Common myeloid progenitor, CD34-positive (primary cell): Measurements from ENCODE around the gene SWT1.
A peak's percentile ranks its signal among the peaks of the same experiment; 100 is the strongest.

Source experiments
- CTCF ChIA-PET: fragments of 350-600 bp; sonication (Branson Sonifier 250); formaldehyde crosslinking; loops from one replicate; lab custom pipeline; 2021; ENCODE audit warnings: antibody characterized with exemption; lab: Charles Lee
- POLR2A ChIA-PET: fragments of 350-600 bp; sonication (Branson Sonifier 250); formaldehyde crosslinking; loops from one replicate; lab custom pipeline; 2021; ENCODE audit warnings: antibody characterized with exemption; lab: Charles Lee
- DNase-seq, 3 donors: peaks; one replicate each; pipeline versions ENCODE4 v3.0.0 to v3.0.0-alpha.2; 2013
- H3K27ac ChIP-seq, 2 experiments: 1 replicate in 1 of 2; 2 replicates in 1 of 2; pipeline ENCODE4 v1.7.0; 2013; ENCODE audit warnings: inconsistent platforms in 2 of 2, low read length in 2 of 2, mild to moderate bottlenecking in 2 of 2, low read depth in 1 of 2, moderate library complexity in 1 of 2; ENCODE audit not compliant: severe bottlenecking in 2 of 2, insufficient read depth in 1 of 2, poor library complexity in 1 of 2
- H3K27me3 ChIP-seq, 5 experiments: replicated peaks in 2 of 5; 1 replicate in 3 of 5; 2 replicates in 2 of 5; pipeline versions ENCODE4 v1.6.1 to v1.7.0; 2013; ENCODE audit warnings: low read length in 4 of 5, mild to moderate bottlenecking in 2 of 5, moderate library complexity in 2 of 5, inconsistent platforms in 1 of 5; ENCODE audit not compliant: insufficient read depth in 5 of 5, control insufficient read depth in 4 of 5
- H3K36me3 ChIP-seq, 4 experiments: 1 replicate in 2 of 4; 2 replicates in 2 of 4; pipeline versions ENCODE4 v1.6.1 to v1.7.0; 2013; ENCODE audit warnings: low read length in 3 of 4, control low read depth in 1 of 4, mild to moderate bottlenecking in 1 of 4; ENCODE audit not compliant: control insufficient read depth in 4 of 4, insufficient read depth in 4 of 4
- H3K4me1 ChIP-seq, 4 experiments: 1 replicate in 3 of 4; 2 replicates in 1 of 4; pipeline versions ENCODE4 v1.6.1 to v1.7.1; 2013; ENCODE audit warnings: low read length in 3 of 4, mild to moderate bottlenecking in 3 of 4, control low read depth in 1 of 4, inconsistent platforms in 1 of 4, moderate library complexity in 1 of 4; ENCODE audit not compliant: control insufficient read depth in 4 of 4, insufficient read depth in 4 of 4; ENCODE audit errors: control extremely low read depth in 1 of 4
- H3K4me3 ChIP-seq, 7 experiments: 1 replicate in 4 of 7; 2 replicates in 3 of 7; pipeline versions ENCODE4 v1.5.1 to v1.7.0; 2013; ENCODE audit warnings: mild to moderate bottlenecking in 7 of 7, low read length in 6 of 7, moderate library complexity in 6 of 7, inconsistent platforms in 2 of 7, low read depth in 2 of 7, control low read depth in 1 of 7; ENCODE audit not compliant: insufficient read depth in 4 of 7, control insufficient read depth in 1 of 7; ENCODE audit errors: extremely low read depth in 1 of 7
- H3K9me3 ChIP-seq, 5 experiments: 1 replicate in 4 of 5; 2 replicates in 1 of 5; pipeline versions ENCODE4 v1.6.1 to v1.7.1; 2013; ENCODE audit warnings: low read length in 4 of 5, mild to moderate bottlenecking in 2 of 5, inconsistent platforms in 1 of 5, low read depth in 1 of 5, moderate library complexity in 1 of 5; ENCODE audit not compliant: control insufficient read depth in 4 of 5, insufficient read depth in 2 of 5; ENCODE audit errors: control extremely low read depth in 1 of 5
- WGBS: methylation state at CpG from one replicate; pipeline ENCODE4 v1.1.5; 2013; ENCODE audit not compliant: insufficient coverage; 5-methylcytosine and 5-hydroxymethylcytosine counted together

Gene SWT1

GRCh38 chr1:185328255-185328654 lies 171.3 kb downstream of the SWT1 start:
- CTCF ChIA-PET = no interaction called here
- Histone ChIP-seq H3K4me3 (no peak overlapping the region), H3K4me1 (peaks cover 0 to 4% (median 0%) of the 10 kb centered on the region in 4 experiments), H3K27me3 (peaks cover 0 to 2% (median 0%) of the 10 kb centered on the region in 5 experiments), H3K36me3 (no peaks in the 10 kb centered on the region), H3K27ac (no peak overlapping the region), H3K9me3 (peaks cover 0 to 2% (median 0%) of the 10 kb centered on the region in 5 experiments)
- 83% methylated on average over 2 of the region's 4 CpGs for WGBS
- POLR2A ChIA-PET = no interaction called here
- no peak for DNase-seq

DNA sequence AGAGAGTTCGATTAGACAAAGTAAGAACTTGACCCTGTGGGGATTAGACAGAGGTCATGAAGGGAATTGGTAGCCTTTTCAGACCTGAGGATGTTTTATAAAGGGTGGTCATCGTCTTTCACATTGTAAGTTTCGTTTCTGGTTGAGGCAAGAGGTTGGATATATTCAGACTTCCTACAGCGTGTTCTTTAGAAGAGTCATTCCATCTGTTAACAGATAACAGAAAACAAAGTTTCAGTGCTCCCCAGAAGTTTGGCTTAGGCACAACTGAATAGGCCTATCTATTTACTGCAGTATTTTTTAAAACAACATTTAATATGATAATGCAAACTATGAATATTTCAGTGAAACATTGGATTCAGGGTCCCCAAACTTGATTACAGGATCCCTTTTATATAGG lies 177.2 kb downstream of the SWT1 start:
- ChIA-PET POLR2A (no interaction called here), CTCF (no interaction called here)

GRCh38 chr1:185337246-185337645 lies 180.3 kb downstream of the SWT1 start:
- Histone ChIP-seq H3K4me1 (peaks cover 25 to 38% (median 26%) of the 10 kb centered on the region in 4 experiments), H3K36me3 (no peaks in the 10 kb centered on the region), H3K27me3 (no peaks in the 10 kb centered on the region), H3K27ac (no peak overlapping the region), H3K9me3 (no peaks in the 10 kb centered on the region), H3K4me3 (no peak overlapping the region)
- no CpG with 5 or more reads among the region's 4 CpGs for WGBS
- peak in 1 of 3 donors; percentile 23 for DNase-seq
- ChIA-PET CTCF (interaction anchor here (0.5 to 1.7 kb wide), 6 partner anchors 10 to 344 kb away, joined by 3 to 8 read pairs (median 3); no protein-coding TSS in a partner anchor), POLR2A (no interaction called here)

More for the DNA sequence above, 177.2 kb downstream of the SWT1 start:
- peaks cover 13 to 27% (median 15%) of the 10 kb centered on the region in 4 experiments for H3K4me1 ChIP-seq
- H3K36me3 ChIP-seq = no peaks in the 10 kb centered on the region
- H3K27me3 ChIP-seq = no peaks in the 10 kb centered on the region
- H3K27ac ChIP-seq = no peak overlapping the region
- WGBS = 88% methylated on average over 1 of the region's 4 CpGs
- no peak for DNase-seq
- H3K4me3 ChIP-seq = no peak overlapping the region
- H3K9me3 ChIP-seq = no peaks in the 10 kb centered on the region

- DNase-seq = peak; percentile 61 to 85 (median 83)
- Histone ChIP-seq H3K36me3 (no peaks in the 10 kb centered on the region), H3K4me1 (peaks cover 25 to 38% (median 26%) of the 10 kb centered on the region in 4 experiments), H3K27me3 (no peaks in the 10 kb centered on the region), H3K4me3 (peak overlapping the region in 5 of 7 experiments; percentile 21 to 39 (median 25)), H3K9me3 (no peaks in the 10 kb centered on the region), H3K27ac (no peak overlapping the region)
- ChIA-PET POLR2A (no interaction called here), CTCF (interaction anchor here (0.7 to 1.1 kb wide), 3 partner anchors 10 to 225 kb away, joined by 3 read pairs; partner anchors contain the start of gene IVNS1ABP)
- WGBS = 6% methylated on average over 4 of the region's 8 CpGs
These were observed 182.0 kb downstream of the SWT1 start for GRCh38 chr1:185338719-185339622.

DNA sequence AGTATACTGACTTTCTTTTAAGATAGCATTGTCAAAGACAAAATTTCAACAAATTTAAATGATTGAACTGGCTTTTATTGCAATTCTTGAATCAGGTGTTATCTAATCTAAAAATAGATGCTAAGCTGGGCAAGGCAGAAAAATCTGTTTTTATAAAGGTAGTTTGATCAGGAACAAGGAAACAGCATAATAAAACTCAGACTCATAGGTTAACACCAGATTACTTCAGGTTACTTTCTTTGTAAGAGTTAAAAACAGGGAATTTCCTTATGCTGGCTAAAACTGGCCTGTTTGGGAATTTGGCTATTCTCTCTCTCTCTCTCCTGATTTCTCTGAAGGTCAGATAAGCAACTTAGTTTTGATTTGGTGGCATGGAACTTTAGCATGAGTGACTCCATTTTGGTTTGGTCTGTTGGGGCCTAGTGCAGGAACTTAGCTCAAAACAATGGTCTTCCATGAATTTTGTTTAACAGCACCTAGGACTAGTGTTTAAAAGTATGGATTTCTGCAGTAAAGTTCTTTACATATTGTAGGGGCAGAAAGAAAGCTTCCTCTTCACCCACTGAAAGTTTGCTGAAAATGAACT lies 184.3 kb downstream of the SWT1 start:
- CTCF ChIA-PET = no interaction called here
- H3K27me3 ChIP-seq = no peaks in the 10 kb centered on the region
- H3K4me1 ChIP-seq = peaks cover 29 to 50% (median 34%) of the 10 kb centered on the region in 4 experiments
- H3K9me3 ChIP-seq = no peaks in the 10 kb centered on the region
- DNase-seq = no peak
- POLR2A ChIA-PET = no interaction called here
- no peak overlapping the region for H3K4me3 ChIP-seq
- no peaks in the 10 kb centered on the region for H3K36me3 ChIP-seq
- H3K27ac ChIP-seq = no peak overlapping the region
